ENCODE measurements around the gene PICK1. TPM values are rescaled to one million over a fixed set of nuclear protein-coding genes. Genes with fewer than 3 reads are reported as not detected.

PICK1 gene
- total and polyA plus RNA-seq, 2 of the 8 experiments (the other 6 are each of a cell fraction or from before 2014, with no cell fraction given) = 20.4 to 22.9 TPM

DNA sequence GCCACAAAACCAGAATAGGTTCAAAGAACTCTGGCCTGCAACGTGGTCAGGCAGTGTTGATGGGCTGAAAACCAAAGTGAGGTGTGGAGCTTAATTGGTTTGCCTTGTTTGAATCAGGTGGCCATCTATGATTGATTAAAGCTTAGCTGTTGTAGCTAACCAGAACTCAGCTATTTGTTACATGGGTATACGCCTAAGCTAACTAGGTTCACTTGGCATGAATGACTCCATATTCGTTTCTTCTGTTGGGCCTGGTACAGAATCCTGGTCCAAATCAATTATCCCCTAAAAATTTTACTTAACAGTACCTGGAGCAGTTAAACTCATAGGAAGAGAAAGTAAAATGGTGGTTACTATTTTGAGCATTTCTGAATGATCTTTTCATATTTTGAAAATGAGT, 61.0 kb downstream of the PICK1 start:
- Histone ChIP-seq H3K56ac (replicated peaks; ENCODE audit: insufficient read length, low read depth, low read length) (no peak overlapping the region), H3K14ac (ENCODE audit: insufficient read length) (no peak overlapping the region), H2BK5ac (ENCODE audit: low read depth, low read length) (no peak overlapping the region), H2BK15ac (ENCODE audit: low read length) (no peak overlapping the region), H4K5ac (ENCODE audit: insufficient read length, low read depth, low read length) (no peak overlapping the region), H3K4me3 (ENCODE audit: extremely low read depth in 1 of 4, insufficient read depth in 2 of 4, low read depth in 3 of 4, low read length in 4 of 4) (no peak overlapping the region), H3K4ac (replicated peaks; ENCODE audit: insufficient read length, low read depth, low read length) (no peak overlapping the region), H3K79me2 (ENCODE audit: control insufficient read depth in 1 of 2, insufficient read depth in 2 of 2, low read length in 2 of 2) (no peaks in the 10 kb centered on the region), H3K4me1 (replicated peaks in 1 of 4; ENCODE audit: control insufficient read depth in 3 of 4, insufficient read depth in 4 of 4, low read length in 3 of 4) (peaks cover 0 to 3% (median 0%) of the 10 kb centered on the region in 4 experiments; a peak in 4 of 7 replicates), H2BK20ac (ENCODE audit: low read length) (no peak overlapping the region), H3K27ac (ENCODE audit: low read depth, low read length) (no peak overlapping the region), H2AFZ (ENCODE audit: low read length) (no peak overlapping the region), H3K9me3 (ENCODE audit: insufficient read depth in 2 of 2, low read depth in 1 of 2, low read length in 1 of 2) (no peaks in the 10 kb centered on the region), H3K23me2 (ENCODE audit: low read depth, low read length) (no peaks in the 10 kb centered on the region), H4K91ac (replicated peaks; ENCODE audit: insufficient read length, low read length) (no peak overlapping the region), H2BK120ac (replicated peaks; ENCODE audit: low read depth, low read length) (no peak overlapping the region), H3K9ac (replicated peaks in 1 of 4; ENCODE audit: extremely low read depth in 1 of 4, low read depth in 3 of 4, low read length in 3 of 4) (no peak overlapping the region), H3K4me2 (ENCODE audit: insufficient read depth in 1 of 2, low read depth in 2 of 2, low read length in 2 of 2) (no peak overlapping the region), H2AK5ac (ENCODE audit: low read depth, low read length) (no peak overlapping the region), H4K20me1 (replicated peaks in 1 of 2; ENCODE audit: control insufficient read depth in 1 of 2, insufficient read depth in 2 of 2, low read length in 2 of 2) (no peaks in the 10 kb centered on the region), H3K18ac (ENCODE audit: extremely low read depth, low read length) (no peak overlapping the region), H4K8ac (ENCODE audit: extremely low read depth, insufficient read depth, low read length) (no peak overlapping the region), H3K27me3 (replicated peaks in 1 of 4; ENCODE audit: control insufficient read depth in 3 of 4, extremely low read depth in 1 of 4, insufficient read depth in 3 of 4, low read length in 3 of 4) (no peaks in the 10 kb centered on the region; a peak in 2 of 7 replicates), H3K36me3 (ENCODE audit: control insufficient read depth in 2 of 4, insufficient read depth in 4 of 4, low read length in 3 of 4) (no peaks in the 10 kb centered on the region), H3K79me1 (ENCODE audit: low read depth, low read length) (no peaks in the 10 kb centered on the region), H2BK12ac (ENCODE audit: low read depth, low read length) (no peak overlapping the region), H3K23ac (ENCODE audit: insufficient read length) (no peak overlapping the region)
- CTCF ChIA-PET (ENCODE audit: partially characterized antibody) = interaction anchor here (0.7 to 2.2 kb wide), 6 partner anchors 11 to 74 kb away, joined by 3 to 7 read pairs (median 4); no protein-coding TSS in a partner anchor
- POLR2A ChIA-PET (ENCODE audit: partially characterized antibody) = no interaction called here
- WGBS, 2 experiments (ENCODE audit: extremely low coverage in 1 of 2, insufficient coverage in 1 of 2, insufficient read length in 1 of 2, insufficient replicate concordance in 2 of 2, low coverage in 1 of 2, low lambda C conversion rate in 2 of 2, missing lambda C conversion rate in 1 of 2) = 90% methylated on average over 3 of the region's 3 CpGs; no CpG with 5 or more reads in 1 of the 2 experiments
- no peak for FAIRE-seq
- no peak for DNase-seq (ENCODE audit: low read depth in 1 of 2, low spot score in 2 of 2)
- no peak for TF ChIP-seq SRF (IDR thresholded peaks at IDR 0.05; ENCODE audit: low read depth, low read length)
- no peak for TF ChIP-seq JUND (IDR thresholded peaks at IDR 0.05; ENCODE audit: low read length)
- no peak for TF ChIP-seq CREB1 (IDR thresholded peaks at IDR 0.05)
- TF ChIP-seq EZH2 (IDR thresholded peaks at IDR 0.05; ENCODE audit: low read depth, low read length, severe bottlenecking) = no peak
- TF ChIP-seq, protein P1, sequence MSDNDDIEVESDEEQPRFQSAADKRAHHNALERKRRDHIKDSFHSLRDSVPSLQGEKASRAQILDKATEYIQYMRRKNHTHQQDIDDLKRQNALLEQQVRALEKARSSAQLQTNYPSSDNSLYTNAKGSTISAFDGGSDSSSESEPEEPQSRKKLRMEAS (IDR thresholded peaks at IDR 0.05) = no peak
